ENCODE data around the gene CADPS.

GRCh38 chr3:62873761-62874710 is 1.2 kb downstream of the CADPS start:
- TF ChIP-seq ILF3 (IDR thresholded peaks at IDR 0.05; ENCODE audit: borderline replicate concordance) = no peak
- TF ChIP-seq POLR2A (conservative IDR thresholded peaks at IDR 0.05) = no peak
- TF ChIP-seq MTA2 (IDR thresholded peaks at IDR 0.05; ENCODE audit: low read depth) = no peak
- no peak for TF ChIP-seq CTCF (IDR thresholded peaks at IDR 0.05 in 2 of 3, conservative IDR thresholded peaks at IDR 0.05 in 1 of 3; ENCODE audit: insufficient read depth in 2 of 3, low read depth in 1 of 3, low read length in 3 of 3)
- no peak for TF ChIP-seq STAG1 (CRISPR knock-in tag; IDR thresholded peaks at IDR 0.05; ENCODE audit: borderline replicate concordance)
- TF ChIP-seq TEAD1 (CRISPR knock-in tag; IDR thresholded peaks at IDR 0.05) = no peak
- no peak for TF ChIP-seq ETV6 (IDR thresholded peaks at IDR 0.05; ENCODE audit: borderline replicate concordance in 1 of 2, low read depth in 2 of 2, low read length in 1 of 2)
- no peak for TF ChIP-seq ETV6 (CRISPR knock-in tag; IDR thresholded peaks at IDR 0.05; ENCODE audit: borderline replicate concordance)

Data from K562 (cell line).